Cardiac muscle cell (in vitro differentiated cells and primary cell): ENCODE results near the gene JARID2. TPM values are rescaled to one million over a fixed set of nuclear protein-coding genes. Genes with fewer than 3 reads are reported as not detected.

Source experiments
- DNase-seq, 2 donors: peaks; one replicate each; pipeline versions ENCODE4 v3.0.0 to v3.0.0-alpha.2; 2010 to 2017; ENCODE audit warnings: low read depth in 1 of 2, low spot score in 1 of 2
- H3K27ac ChIP-seq: fragments of 200-600 bp; sonication (generic); 2 replicates; pipeline ENCODE4 v1.5.1; 2016
- H3K27me3 ChIP-seq: fragments of 200-600 bp; sonication (generic); 2 replicates; pipeline ENCODE4 v1.6.0; 2016; ENCODE audit warnings: control low read depth
- H3K36me3 ChIP-seq: fragments of 200-600 bp; sonication (generic); 2 replicates; pipeline ENCODE4 v1.5.1; 2016; ENCODE audit warnings: control low read depth
- H3K4me1 ChIP-seq: fragments of 200-600 bp; sonication (generic); 2 replicates; pipeline ENCODE4 v1.8.1; 2017; ENCODE audit warnings: low read depth, mild to moderate bottlenecking, mixed run types
- H3K4me3 ChIP-seq: fragments of 200-600 bp; sonication (generic); 2 replicates; pipeline ENCODE4 v1.5.1; 2016; ENCODE audit warnings: mild to moderate bottlenecking
- H3K9me3 ChIP-seq: fragments of 200-600 bp; sonication (generic); 2 replicates; pipeline ENCODE4 v1.5.1; 2017; ENCODE audit warnings: low read depth, mild to moderate bottlenecking, control low read depth
- polyA plus RNA-seq: library from polyadenylated mRNA; unstranded; fragments of >200 nt; fragmentation: Nextera tagmentation; extraction: Ambion mirVana; gene quantifications from 2 replicates; pipeline ENCODE4 v1.2.1, GENCODE V29; 2016
- total RNA-seq: library from RNA; depleted of rRNA; stranded (reverse); fragments of >200 nt; gene quantifications from 2 replicates; pipeline ENCODE4 v1.2.3, GENCODE V29; 2016
- TF ChIP-seq, protein P1 (sequence below): IDR thresholded peaks from 2 replicates; pipeline ENCODE4 v1.5.1; 2012; ENCODE audit warnings: low read depth, mild to moderate bottlenecking, low read length

JARID2 gene
- total and polyA plus RNA-seq, 2 experiments from 2014 or later, result 9.7 to 26.4 TPM

DNA sequence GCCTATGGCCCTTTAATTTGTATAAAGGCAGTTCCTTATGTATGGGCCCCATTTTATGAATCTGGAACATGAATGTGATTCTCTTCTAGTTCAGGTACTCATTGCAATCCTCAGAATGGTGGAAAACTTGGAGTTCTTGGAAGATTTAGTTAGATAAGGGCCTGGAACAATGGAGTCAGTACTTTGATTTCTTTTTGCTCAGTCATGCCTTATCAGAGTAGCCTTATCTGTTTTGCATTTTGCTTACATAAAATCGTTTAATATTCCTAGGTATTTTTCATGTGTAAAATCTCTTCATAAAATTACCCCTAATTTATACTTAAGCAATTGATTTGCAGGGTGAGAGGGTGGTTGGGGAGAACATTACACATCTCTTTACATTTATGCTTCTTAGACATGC lies 160.6 kb downstream of the JARID2 start:
- no peak overlapping the region for H3K27ac ChIP-seq
- DNase-seq, result no peak
- H3K36me3 ChIP-seq, result no peaks in the 10 kb centered on the region
- H3K4me1 ChIP-seq, result peaks cover 42% of the 10 kb centered on the region
- no peak overlapping the region for H3K4me3 ChIP-seq
- H3K27me3 ChIP-seq, result no peaks in the 10 kb centered on the region
- H3K9me3 ChIP-seq, result no peaks in the 10 kb centered on the region
- TF ChIP-seq, protein P1, sequence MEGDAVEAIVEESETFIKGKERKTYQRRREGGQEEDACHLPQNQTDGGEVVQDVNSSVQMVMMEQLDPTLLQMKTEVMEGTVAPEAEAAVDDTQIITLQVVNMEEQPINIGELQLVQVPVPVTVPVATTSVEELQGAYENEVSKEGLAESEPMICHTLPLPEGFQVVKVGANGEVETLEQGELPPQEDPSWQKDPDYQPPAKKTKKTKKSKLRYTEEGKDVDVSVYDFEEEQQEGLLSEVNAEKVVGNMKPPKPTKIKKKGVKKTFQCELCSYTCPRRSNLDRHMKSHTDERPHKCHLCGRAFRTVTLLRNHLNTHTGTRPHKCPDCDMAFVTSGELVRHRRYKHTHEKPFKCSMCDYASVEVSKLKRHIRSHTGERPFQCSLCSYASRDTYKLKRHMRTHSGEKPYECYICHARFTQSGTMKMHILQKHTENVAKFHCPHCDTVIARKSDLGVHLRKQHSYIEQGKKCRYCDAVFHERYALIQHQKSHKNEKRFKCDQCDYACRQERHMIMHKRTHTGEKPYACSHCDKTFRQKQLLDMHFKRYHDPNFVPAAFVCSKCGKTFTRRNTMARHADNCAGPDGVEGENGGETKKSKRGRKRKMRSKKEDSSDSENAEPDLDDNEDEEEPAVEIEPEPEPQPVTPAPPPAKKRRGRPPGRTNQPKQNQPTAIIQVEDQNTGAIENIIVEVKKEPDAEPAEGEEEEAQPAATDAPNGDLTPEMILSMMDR, result no peak

DNA sequence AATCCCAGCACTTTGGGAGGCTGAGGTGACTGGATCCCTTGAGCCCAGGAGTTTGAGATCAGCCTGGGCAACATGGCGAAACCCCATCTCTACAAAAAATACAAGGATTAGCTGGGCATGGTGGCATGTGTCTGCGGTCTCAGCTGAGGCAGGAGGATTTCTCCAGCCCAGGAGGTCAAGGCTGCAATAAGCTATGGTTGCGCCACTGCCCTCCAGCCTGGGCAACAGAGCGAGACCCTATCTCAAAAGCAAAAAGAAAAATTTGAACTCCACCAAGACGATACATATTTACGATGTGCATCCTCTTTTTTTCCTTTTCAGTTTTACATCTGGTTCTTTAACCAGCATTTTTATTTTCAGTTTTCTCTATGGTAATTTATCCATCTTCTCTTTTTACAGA lies 162.1 kb downstream of the JARID2 start:
- Histone ChIP-seq H3K27me3 (no peaks in the 10 kb centered on the region), H3K4me3 (no peak overlapping the region), H3K36me3 (no peaks in the 10 kb centered on the region), H3K27ac (no peak overlapping the region), H3K4me1 (peaks cover 30% of the 10 kb centered on the region), H3K9me3 (no peaks in the 10 kb centered on the region)
- no peak for DNase-seq
- TF ChIP-seq, protein P1, result no peak

- no peak for DNase-seq
- H3K9me3 ChIP-seq, result no peaks in the 10 kb centered on the region
- peaks cover 31% of the 10 kb centered on the region for H3K4me1 ChIP-seq
- TF ChIP-seq, protein P1, result no peak
- no peak overlapping the region for H3K27ac ChIP-seq
- no peak overlapping the region for H3K4me3 ChIP-seq
- H3K27me3 ChIP-seq, result no peaks in the 10 kb centered on the region
- H3K36me3 ChIP-seq, result no peaks in the 10 kb centered on the region
These were observed 162.9 kb downstream of the JARID2 start for GRCh38 chr6:15408758-15409157.

- Histone ChIP-seq H3K27me3 (no peaks in the 10 kb centered on the region), H3K4me3 (no peak overlapping the region), H3K27ac (no peak overlapping the region), H3K36me3 (no peaks in the 10 kb centered on the region), H3K9me3 (no peaks in the 10 kb centered on the region), H3K4me1 (peaks cover 33% of the 10 kb centered on the region)
- no peak for DNase-seq
- TF ChIP-seq, protein P1, result no peak
These were observed 163.6 kb downstream of the JARID2 start for GRCh38 chr6:15409301-15410125.

DNA sequence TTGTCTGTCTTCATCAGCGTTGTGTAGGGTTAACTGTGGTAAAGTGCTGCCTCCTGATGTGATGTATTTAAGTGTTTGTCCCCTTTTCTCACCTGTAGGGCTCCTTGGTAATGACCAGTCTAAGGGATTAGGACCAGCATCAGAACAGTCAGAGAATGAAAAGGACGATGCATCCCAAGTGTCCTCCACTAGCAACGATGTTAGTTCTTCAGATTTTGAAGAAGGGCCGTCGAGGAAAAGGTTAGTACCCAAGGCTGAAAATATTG lies 164.2 kb downstream of the JARID2 start:
- Histone ChIP-seq H3K36me3 (no peaks in the 10 kb centered on the region), H3K9me3 (no peaks in the 10 kb centered on the region), H3K4me3 (no peak overlapping the region), H3K27me3 (no peaks in the 10 kb centered on the region), H3K27ac (no peak overlapping the region), H3K4me1 (peaks cover 31% of the 10 kb centered on the region)
- TF ChIP-seq, protein P1, result no peak
- DNase-seq, result no peak
